Measurements from ENCODE around the gene P2RY8. TPM values are rescaled to one million over a fixed set of nuclear protein-coding genes. Genes with fewer than 3 reads are reported as not detected.

Gene P2RY8
- total RNA-seq, 1 experiment from 2014 or later: not detected

GRCh38 chrX:1496076-1496475 lies 40.9 kb downstream of the P2RY8 start:
- Mint-ChIP-seq H3K27ac (ENCODE audit: unreplicated experiment) (no peak overlapping the region), H3K9me3 (ENCODE audit: low read depth, unreplicated experiment) (no peaks in the 10 kb centered on the region), H3K4me1 (ENCODE audit: low read depth, unreplicated experiment) (no peaks in the 10 kb centered on the region), H3K4me3 (ENCODE audit: low read depth, unreplicated experiment) (no peak overlapping the region), H3K36me3 (ENCODE audit: insufficient read depth, unreplicated experiment) (no peaks in the 10 kb centered on the region), H3K27me3 (ENCODE audit: unreplicated experiment) (no peaks in the 10 kb centered on the region)
- DNase-seq: no peak
- intact Hi-C loops (cut with micrococcal nuclease; ENCODE audit: unreplicated experiment): no loop called here
- TF ChIP-seq CTCF (IDR thresholded peaks at IDR 0.05; ENCODE audit: unreplicated experiment): no peak
- no TSS peak for BruUV-seq (replicated peaks)
- CTCF ChIA-PET: no interaction called here

- H3K27me3 Mint-ChIP-seq (ENCODE audit: unreplicated experiment): no peaks in the 10 kb centered on the region
- no peaks in the 10 kb centered on the region for H3K4me1 Mint-ChIP-seq (ENCODE audit: low read depth, unreplicated experiment)
- H3K4me3 Mint-ChIP-seq (ENCODE audit: low read depth, unreplicated experiment): no peak overlapping the region
- DNase-seq: no peak
- intact Hi-C loops (cut with micrococcal nuclease; ENCODE audit: unreplicated experiment): no loop called here
- no peaks in the 10 kb centered on the region for H3K36me3 Mint-ChIP-seq (ENCODE audit: insufficient read depth, unreplicated experiment)
- no peaks in the 10 kb centered on the region for H3K9me3 Mint-ChIP-seq (ENCODE audit: low read depth, unreplicated experiment)
- no peak overlapping the region for H3K27ac Mint-ChIP-seq (ENCODE audit: unreplicated experiment)
- no TSS peak for BruUV-seq (replicated peaks)
- TF ChIP-seq CTCF (IDR thresholded peaks at IDR 0.05; ENCODE audit: unreplicated experiment): no peak
- CTCF ChIA-PET: no interaction called here
Observed at GRCh38 chrX:1493877-1494510, 43.0 kb downstream of the P2RY8 start.

- intact Hi-C loops (cut with micrococcal nuclease; ENCODE audit: unreplicated experiment): no loop called here
- no peak for TF ChIP-seq CTCF (IDR thresholded peaks at IDR 0.05; ENCODE audit: unreplicated experiment)
- H3K27ac Mint-ChIP-seq (ENCODE audit: unreplicated experiment): no peak overlapping the region
- H3K4me3 Mint-ChIP-seq (ENCODE audit: low read depth, unreplicated experiment): no peak overlapping the region
- CTCF ChIA-PET: no interaction called here
- H3K9me3 Mint-ChIP-seq (ENCODE audit: low read depth, unreplicated experiment): no peaks in the 10 kb centered on the region
- no TSS peak for BruUV-seq (replicated peaks)
- DNase-seq: no peak
- H3K27me3 Mint-ChIP-seq (ENCODE audit: unreplicated experiment): no peaks in the 10 kb centered on the region
- no peaks in the 10 kb centered on the region for H3K4me1 Mint-ChIP-seq (ENCODE audit: low read depth, unreplicated experiment)
- no peaks in the 10 kb centered on the region for H3K36me3 Mint-ChIP-seq (ENCODE audit: insufficient read depth, unreplicated experiment)
Observed at GRCh38 chrX:1493412-1493811, 43.6 kb downstream of the P2RY8 start.

GRCh38 chrX:1492421-1493012 lies 44.5 kb downstream of the P2RY8 start:
- Mint-ChIP-seq H3K4me1 (ENCODE audit: low read depth, unreplicated experiment) (no peaks in the 10 kb centered on the region), H3K27me3 (ENCODE audit: unreplicated experiment) (no peaks in the 10 kb centered on the region), H3K36me3 (ENCODE audit: insufficient read depth, unreplicated experiment) (peaks cover 3% of the 10 kb centered on the region), H3K27ac (ENCODE audit: unreplicated experiment) (no peak overlapping the region), H3K4me3 (ENCODE audit: low read depth, unreplicated experiment) (no peak overlapping the region), H3K9me3 (ENCODE audit: low read depth, unreplicated experiment) (no peaks in the 10 kb centered on the region)
- no peak for DNase-seq
- BruUV-seq (replicated peaks): no TSS peak
- intact Hi-C loops (cut with micrococcal nuclease; ENCODE audit: unreplicated experiment): no loop called here
- CTCF ChIA-PET: no interaction called here
- TF ChIP-seq CTCF (IDR thresholded peaks at IDR 0.05; ENCODE audit: unreplicated experiment): no peak
